Head of caudate nucleus (tissue), 42 donors: ENCODE data around the gene METTL5.
A peak's percentile ranks its signal among the peaks of the same experiment; 100 is the strongest.
"Not testable (repeated sequence)": the region's sequence is repeated elsewhere in the genome, so short reads cannot be mapped to it uniquely, and the experiment has no call there.

Experiments
- DNase-seq, 42 donors: peaks; one replicate each; pipeline versions ENCODE4 v3.0.0 to v3.0.0-alpha.2; 2020 to 2021; ENCODE audit warnings: mixed read lengths in 7 of 42
- intact Hi-C: fragments of 100-400 bp; cut with DNase I; formaldehyde crosslinking; loops from one replicate; pipeline ENCODE4 v1.15.0; 2022

METTL5 gene

DNA sequence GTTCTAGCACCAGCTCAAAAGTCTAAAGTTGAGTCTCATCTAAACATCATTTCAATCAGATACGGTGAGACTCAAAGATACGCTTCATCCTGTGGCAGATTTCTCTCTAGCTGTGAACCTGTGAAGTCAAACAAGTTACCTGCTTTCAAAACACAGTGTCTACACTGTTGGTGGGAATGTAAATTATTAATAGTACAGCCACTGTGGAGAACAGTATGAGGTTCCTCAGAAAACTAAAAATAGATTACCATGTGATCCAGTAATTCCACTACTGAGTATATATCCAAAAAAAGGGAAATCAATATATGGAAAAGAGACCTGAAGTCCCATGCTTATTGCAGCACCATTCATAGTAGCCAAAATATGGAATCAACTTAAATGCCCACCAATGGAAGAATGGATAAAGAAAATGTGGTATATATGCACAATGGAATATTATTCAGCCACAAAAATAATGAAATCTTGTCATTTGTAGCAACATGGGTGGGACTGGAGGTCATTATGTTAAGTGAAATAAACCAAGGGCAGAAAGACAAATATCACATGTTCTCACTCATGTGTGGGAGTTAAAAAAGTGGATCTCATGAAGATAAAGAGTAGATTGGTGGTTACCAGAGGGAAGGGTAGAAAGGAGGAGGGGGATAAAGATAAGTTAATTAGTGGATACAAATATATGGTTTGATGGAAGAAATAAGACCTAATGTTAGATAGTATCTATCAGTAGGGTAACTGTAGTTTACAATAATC is 14.2 kb upstream of the METTL5 start:
- intact Hi-C loops = no loop called here

DNA sequence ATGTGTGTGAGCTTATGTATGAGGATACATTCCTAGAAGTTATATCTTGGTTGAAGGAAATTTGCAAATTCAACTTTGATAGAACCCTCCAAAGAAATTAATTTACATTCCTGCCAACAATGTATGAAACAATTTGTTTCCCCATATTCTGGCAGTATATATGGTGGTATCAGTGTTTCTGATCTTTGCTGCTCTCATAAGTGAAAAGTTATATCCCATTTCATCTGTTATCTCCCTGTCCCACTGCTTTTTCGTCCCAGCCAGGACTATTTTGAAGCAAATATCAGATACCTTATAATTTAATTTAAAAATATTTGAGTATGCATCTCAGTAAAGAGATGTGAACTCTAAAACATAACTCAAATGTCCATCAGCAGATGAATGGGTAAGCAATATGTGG is 9.7 kb upstream of the METTL5 start:
- no peak for DNase-seq
- intact Hi-C loops = no loop called here

More for the DNA sequence above, 14.2 kb upstream of the METTL5 start:
- DNase-seq = no peak

DNA sequence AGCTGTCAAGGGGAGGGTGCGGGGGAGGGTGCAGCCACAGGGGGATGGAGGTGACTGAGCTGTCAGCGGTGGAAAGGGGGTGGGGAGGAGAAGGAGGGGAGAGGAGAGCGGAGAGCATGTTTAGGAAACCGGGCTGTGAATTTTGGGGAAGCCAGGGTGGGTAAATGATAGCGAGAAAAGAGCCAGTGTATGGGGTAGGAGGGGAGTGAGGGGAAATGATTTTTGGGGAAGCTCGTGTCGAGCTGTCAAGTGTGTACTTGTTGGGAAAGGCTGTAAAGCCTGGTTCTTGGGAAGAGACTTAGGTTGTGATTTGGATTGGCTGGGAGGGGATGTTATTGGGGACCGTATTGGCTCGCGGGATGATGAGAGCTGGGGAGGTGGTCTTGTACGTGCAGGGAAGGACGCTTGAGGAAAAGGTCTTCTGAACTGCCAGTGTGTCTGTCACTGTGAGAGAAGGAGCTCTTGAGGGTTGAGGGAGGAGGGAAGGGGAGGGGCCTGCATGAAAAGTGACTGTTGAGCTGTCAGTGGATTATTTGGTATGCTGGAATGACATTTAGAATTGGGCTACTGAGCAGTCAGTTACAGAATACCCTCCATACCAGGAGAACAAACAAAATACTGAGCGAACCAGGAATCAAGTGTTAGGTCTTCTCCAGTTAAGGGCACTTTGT is 3.6 kb upstream of the METTL5 start:
- DNase-seq = peak in 41 of 42 donors; percentile 21 to 88 (median 64)
- intact Hi-C loops = loop anchor here (5.0 kb wide), 1 partner anchor 99 kb away; no protein-coding TSS in a partner anchor

DNA sequence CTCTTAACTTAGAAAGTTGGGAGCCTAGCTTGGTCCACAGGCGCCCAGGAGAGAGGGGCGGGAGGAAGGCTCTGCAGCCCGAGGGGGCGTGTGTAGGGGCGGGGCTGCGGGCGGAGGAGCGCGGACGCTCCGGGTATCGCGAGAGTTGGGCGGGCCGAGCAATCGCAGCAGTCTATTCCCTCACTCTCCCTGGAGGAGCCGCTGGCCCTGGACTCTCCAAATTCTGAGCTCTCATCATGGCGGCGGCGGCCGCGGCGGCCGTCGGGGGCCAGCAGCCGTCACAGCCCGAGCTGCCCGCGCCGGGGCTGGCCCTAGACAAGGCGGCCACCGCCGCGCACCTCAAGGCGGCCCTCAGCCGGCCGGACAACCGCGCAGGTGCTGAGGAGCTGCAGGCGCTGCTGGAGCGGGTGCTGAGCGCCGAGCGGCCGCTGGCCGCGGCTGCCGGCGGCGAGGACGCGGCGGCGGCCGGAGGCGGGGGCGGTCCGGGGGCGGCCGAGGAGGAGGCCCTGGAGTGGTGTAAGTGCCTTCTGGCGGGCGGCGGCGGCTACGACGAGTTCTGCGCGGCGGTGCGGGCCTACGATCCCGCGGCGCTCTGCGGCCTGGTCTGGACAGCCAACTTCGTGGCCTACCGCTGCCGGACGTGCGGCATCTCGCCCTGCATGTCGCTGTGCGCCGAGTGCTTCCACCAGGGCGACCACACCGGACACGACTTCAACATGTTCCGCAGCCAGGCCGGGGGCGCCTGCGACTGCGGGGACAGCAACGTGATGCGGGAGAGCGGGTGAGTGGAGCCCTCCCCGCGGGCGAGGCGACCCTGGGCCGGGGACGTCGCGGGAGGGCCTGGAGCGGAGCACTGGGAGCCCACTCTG is 2.8 kb upstream of the METTL5 start, which contains the start of gene UBR3:
TSS of gene UBR3 (plus strand) at position 183 of the 869 bp plus-strand sequence. CDS start at position 237, 54 bp downstream.
- intact Hi-C loops = loop anchor here (5.0 kb wide), 1 partner anchor 100 kb away; no protein-coding TSS in a partner anchor

DNA sequence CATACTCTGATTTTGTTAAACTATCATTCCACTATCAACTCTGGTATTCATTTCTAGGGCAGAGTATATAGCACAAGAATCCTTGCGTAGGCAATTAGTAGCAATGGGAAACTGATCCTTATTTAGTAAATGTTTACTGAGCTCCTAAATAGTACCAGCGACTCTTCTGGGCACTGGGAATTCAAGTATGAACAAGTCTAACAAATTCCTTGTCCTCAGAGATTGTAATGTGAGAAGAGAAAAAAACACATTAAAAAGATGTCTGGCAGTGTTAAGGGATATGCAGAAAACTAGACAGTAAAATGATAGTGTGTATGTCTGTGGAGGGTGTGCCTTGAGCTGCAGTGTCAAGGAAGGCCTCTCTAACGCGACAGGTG is 721 bp downstream of the METTL5 start:
- no peak for DNase-seq
- intact Hi-C loops = no loop called here

More for the DNA sequence above, 2.8 kb upstream of the METTL5 start, which contains the start of gene UBR3:
- peak; percentile 84 to 97 (median 94) for DNase-seq

DNA sequence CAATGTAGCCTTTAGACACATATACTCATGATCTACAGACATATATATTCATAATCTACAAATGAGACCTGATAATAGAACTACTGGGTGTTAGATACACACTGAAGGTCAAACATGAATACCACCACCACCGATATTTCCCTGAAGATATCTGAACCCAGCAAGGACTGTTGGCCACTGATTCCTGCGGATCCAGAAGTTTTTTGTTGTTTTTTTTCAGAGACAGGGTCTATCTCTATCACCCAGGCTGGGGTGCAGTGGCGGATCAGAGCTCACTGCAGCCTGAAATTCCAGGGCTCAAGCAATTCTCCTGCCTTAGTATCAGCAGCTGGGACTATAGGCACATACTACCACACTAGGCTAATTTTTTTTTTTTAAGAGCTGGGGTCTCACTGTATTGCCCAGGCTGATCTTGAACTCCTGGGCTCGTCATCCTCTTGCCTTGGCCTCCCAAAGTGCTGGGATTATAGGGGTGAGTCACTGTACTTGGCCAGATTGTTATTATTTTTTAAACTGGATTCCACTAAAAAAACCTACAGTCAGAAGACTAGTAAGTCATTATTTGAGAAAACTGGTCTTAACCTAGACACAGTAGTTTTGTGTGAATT is 1.8 kb downstream of the METTL5 start:
- intact Hi-C loops = no loop called here
- DNase-seq = no peak

DNA sequence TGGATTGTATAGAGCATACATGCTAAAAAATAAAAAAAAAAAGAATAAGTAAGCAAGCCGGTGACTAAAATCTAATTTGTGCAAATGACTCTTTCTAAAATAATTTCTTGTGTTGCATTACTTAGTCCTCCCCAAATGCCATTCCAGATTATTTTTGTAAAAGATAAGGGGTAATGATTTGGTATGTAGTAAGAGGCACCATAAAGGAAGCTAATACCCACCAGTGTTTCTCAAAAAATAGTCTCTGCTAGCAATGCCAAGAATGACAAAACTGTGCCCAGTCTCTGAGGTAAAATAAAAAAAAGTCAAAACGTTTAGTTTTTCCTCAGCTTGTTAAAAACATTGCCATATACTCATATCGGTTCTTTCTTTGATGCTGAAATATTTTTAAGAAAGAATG is 2.7 kb downstream of the METTL5 start:
- intact Hi-C loops = no loop called here
- no peak for DNase-seq

DNA sequence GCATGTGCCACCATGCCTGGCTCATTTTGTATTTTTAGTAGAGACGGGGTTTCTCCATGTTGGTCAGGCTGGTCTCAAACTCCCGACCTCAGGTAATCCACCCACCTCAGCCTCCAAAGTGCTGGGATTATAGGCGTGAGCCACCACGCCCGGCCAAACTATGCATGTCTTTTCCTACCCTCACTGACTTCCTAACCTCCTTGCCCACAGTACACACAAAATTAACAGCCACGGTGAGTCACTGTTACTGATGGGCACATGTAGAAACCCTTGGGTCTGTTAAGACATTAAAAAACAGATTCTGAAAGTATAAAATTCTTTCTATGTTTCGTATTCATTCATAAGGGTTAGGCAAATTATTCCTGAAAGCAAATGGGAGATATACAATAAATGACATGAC is 4.6 kb downstream of the METTL5 start:
- intact Hi-C loops, DNase-seq: not testable (repeated sequence)

DNA sequence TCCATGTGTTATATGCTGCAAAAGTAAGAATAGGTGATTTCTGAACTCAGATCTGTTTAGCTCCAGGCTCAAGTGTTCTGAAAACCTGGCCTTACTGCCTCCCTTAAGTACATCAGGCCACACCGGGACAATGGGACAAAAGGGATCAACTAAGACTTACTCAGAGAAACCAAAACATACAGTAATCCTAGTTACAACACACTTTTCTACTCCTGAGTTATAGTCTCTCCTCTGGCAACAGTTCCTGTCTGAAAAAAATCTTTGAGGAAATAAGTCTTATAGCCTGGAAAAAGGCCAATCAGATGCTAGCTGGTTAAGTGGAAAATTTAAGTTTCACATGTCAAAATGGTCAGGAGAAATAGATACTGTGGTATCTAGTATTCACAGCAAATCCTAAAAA is 5.6 kb downstream of the METTL5 start:
- intact Hi-C loops = no loop called here
- DNase-seq = no peak

DNA sequence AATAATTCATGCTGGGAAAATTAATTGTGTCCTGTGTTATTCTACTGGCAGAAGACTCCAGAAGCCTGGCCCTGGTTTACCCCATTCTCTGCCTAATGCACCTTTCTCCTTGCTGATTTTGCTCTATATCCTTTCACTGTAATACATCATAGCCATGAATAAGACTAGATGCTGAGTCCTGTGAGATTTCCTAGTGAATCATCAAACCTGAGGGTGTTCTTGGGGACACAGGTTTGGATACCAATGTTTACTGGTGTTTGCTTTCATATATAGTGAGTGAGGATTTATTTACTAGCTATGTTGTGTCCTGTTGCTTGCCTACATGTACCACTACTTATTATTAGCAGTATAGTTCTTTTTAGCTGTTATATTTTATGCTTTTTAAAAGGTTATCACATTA is 6.5 kb downstream of the METTL5 start:
- intact Hi-C loops = no loop called here
- no peak for DNase-seq

DNA sequence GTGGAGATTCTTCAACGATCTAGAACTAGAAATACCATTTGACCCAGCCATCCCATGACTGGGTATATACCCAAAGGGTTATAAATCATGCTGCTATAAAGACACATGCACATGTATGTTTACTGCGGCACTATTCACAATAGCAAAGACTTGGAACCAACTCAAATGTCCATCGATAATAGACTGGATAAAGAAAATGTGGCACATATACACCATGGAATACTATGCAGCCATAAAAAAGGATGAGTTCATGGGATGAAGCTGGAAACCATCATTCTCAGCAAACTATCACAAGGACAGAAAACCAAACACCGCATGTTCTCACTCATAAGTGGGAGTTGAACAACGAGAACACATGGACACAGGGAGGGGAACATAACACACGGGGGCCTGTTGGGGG is 7.3 kb downstream of the METTL5 start:
- not testable (repeated sequence) for DNase-seq

DNA sequence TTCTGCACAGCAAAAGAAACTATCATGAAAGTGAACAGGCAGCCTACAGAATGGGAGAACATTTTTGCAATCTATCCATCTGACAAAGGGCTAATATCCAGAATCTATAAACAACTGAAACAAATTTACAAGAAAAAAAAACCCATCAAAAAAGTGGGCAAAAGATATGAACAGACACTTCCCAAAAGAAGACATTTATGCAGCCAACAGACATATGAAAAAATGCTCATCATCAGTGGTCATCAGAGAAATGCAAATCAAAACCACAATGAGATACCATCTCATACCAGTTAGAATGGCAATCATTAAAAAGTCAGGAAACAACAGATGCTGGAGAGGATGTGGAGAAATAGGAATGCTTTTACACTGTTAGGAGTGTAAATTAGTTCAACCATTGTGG is 7.7 kb downstream of the METTL5 start:
- intact Hi-C loops, DNase-seq: not testable (repeated sequence)

More for the DNA sequence above, 7.3 kb downstream of the METTL5 start:
- intact Hi-C loops = not testable (repeated sequence)

DNA sequence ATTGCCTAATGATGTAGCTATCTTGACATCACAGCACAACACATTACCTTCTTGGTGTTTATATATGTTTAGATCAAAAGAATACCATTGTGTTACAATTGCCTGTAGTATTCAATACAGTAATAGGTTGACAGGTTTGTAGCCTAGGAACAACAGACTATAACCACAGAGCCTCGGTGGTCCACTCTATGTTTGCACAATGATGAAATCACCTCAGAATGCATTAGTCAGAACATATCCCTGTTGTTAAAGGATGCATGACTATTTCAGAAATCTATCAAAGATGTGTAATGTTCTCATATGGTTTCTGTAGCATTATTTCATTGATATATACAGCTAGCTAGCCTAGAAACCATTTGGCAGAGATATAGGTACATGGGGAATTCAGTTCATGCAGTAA is 8.9 kb downstream of the METTL5 start:
- intact Hi-C loops = no loop called here
- no peak for DNase-seq

DNA sequence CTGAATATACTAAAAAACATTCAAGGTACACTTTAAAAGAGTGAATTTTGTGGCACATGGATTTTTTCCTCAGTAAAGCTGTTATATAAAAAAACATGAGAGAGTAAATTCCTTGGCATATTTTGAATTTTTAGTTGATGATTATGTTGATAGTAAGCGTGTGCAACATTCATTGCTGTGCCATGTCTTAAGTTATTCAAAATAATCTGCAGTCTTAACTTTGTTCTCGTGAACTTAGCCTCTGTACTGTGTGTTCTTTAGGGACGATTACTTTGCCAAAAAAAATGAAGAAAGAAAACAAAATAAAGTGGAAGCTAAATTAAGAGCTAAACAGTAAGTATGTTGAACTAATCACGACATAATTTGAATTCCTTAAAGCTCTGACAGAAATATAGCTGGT is 16.5 kb downstream of the METTL5 start:
- no peak for DNase-seq
- intact Hi-C loops = no loop called here

DNA sequence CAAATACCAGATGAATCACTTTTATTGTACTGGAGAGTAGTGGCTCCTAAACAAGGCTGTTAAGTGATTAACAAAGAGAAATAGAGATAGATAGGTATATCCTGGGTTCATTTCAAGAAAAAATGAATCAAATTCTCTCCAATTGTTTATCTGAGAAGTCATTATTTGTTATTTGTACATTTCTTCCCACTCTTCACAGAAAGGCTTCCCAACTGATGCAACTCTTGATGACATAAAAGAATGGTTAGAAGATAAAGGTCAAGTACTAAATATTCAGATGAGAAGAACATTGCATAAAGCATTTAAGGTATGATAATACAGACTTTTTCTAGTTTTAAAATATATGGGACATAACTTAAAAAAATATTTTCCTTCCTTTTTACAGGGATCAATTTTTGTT is 18.1 kb downstream of the METTL5 start:
- no peak for DNase-seq
- intact Hi-C loops = no loop called here

DNA sequence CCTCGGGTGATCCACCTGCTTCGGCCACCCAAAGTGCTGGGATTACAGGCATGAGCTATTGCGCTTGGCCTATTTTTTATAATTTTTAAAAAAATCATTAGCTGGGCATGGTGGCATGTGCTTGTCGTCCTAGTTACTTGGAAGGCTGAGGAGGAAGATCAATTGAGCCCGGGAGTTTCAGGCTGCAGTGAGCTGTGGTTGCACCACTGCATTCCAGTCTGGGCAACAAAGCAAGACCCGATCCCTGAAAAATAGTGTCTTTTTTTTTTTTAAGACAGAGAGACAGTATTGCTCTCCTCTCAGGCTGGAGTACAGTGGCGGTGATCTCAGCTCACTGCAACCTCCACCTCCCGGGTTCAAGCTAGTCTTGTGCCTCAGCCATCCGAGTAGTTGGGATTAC is 21.2 kb downstream of the METTL5 start:
- DNase-seq = no peak
- intact Hi-C loops = no loop called here

DNA sequence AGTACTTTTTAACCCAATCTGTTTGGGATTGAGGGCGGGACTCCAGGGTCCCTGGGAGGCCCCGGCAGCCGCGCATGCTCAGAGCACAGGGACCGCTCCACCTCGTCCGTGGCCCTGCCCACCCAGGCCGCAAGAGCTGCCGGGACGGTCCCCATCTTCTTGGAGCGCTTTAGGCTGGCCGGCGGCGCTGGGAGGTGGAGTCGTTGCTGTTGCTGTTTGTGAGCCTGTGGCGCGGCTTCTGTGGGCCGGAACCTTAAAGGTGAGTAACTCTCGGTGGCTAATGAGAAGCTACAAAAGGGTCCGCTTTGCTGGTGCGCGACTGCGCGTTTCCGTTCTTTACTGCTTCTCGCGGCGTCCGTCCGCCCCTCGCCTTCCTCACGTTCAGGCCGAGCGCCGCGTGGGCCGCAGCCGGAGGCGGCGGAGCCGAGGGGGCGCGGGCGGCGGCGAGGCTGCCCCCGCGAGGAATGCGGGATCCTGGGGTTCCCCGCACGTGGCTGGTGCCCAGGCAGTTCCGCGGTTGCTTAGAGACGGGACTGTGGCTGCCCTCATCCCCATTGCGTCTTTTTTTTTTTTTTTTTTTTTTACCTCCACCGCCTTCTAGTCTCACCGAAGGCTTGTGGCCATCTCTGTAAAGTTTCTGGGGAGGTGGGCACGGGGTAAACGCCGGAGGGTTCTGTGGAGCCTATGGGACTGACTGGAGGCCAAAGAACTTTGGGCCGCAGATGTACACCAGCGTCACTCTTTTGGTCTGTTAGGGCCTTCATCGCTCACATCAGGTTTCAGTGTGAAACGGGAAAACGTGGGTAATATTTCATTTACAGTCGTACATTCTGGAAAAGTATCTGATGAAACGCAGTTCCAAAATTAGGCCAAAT is 25.8 kb downstream of the METTL5 start, which contains the start of gene SSB:
TSS of gene SSB (plus strand) at position 154 of the 875 bp plus-strand sequence. CDS start 2,090 bp downstream, outside the sequence.
- intact Hi-C loops = loop anchor here (2.0 kb wide), 1 partner anchor 320 kb away; the partner anchor contains the start of gene BBS5
- peak; percentile 83 to 97 (median 94) for DNase-seq

DNA sequence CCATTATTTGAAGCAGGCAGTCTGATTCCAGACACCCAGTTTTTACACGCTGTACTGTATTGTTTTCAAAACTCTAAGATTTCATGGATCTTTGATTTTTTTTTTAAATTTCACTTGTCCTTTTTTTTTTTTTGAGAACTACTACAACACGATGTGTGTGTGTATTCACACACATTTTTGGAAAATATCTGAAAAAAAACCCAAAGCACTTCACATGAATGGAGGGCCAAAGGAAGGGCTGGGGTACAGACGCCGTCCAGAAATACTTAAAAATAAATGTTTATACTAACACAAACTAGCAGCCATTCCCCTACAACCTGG is 26.3 kb downstream of the METTL5 start:
- intact Hi-C loops = loop anchor here (2.0 kb wide), 1 partner anchor 320 kb away; the partner anchor contains the start of gene BBS5
- no peak for DNase-seq
